HTR-8/SVneo (cell line): ENCODE data around the gene HTRA3.

Experiments
- DNase-seq: peaks from one replicate; pipeline ENCODE4 v3.0.0; 2011; ENCODE audit warnings: low spot score, mixed read lengths; ENCODE audit not compliant: insufficient read length
- FAIRE-seq: peaks from 2 replicates; lab custom pipeline; 2011; peaks lifted over from hg19 to GRCh38; lab: Jason Lieb, UNC

HTRA3 gene

GRCh38 chr4:8289956-8290700, 20.6 kb downstream of the HTRA3 start:
- DNase-seq (no peak), FAIRE-seq (no peak)

- FAIRE-seq = no peak
- no peak for DNase-seq
Observed at GRCh38 chr4:8290701-8290970, 21.1 kb downstream of the HTRA3 start.

- FAIRE-seq = no peak
- DNase-seq = no peak
Observed at GRCh38 chr4:8291036-8291682, 21.6 kb downstream of the HTRA3 start.

- DNase-seq (no peak), FAIRE-seq (no peak)
Observed at GRCh38 chr4:8291701-8292477, 22.3 kb downstream of the HTRA3 start.

- FAIRE-seq = no peak
- DNase-seq = no peak
Observed at GRCh38 chr4:8292478-8293107, 23.0 kb downstream of the HTRA3 start.

- no peak for DNase-seq
- FAIRE-seq = no peak
Observed at GRCh38 chr4:8293131-8293975, 23.8 kb downstream of the HTRA3 start.

GRCh38 chr4:8294036-8294435, 24.5 kb downstream of the HTRA3 start:
- no peak for FAIRE-seq

GRCh38 chr4:8294775-8295174, 25.2 kb downstream of the HTRA3 start:
- FAIRE-seq (peak; percentile 38), DNase-seq (no peak)

More at GRCh38 chr4:8294036-8294435, 24.5 kb downstream of the HTRA3 start:
- DNase-seq = no peak

- FAIRE-seq (no peak), DNase-seq (no peak)
Observed at GRCh38 chr4:8295471-8295870, 25.9 kb downstream of the HTRA3 start.

GRCh38 chr4:8296491-8296890, 26.9 kb downstream of the HTRA3 start:
- FAIRE-seq (no peak), DNase-seq (no peak)

GRCh38 chr4:8297141-8297601, 27.6 kb downstream of the HTRA3 start:
- no peak for FAIRE-seq
- DNase-seq = no peak

- no peak for FAIRE-seq
- no peak for DNase-seq
Observed at GRCh38 chr4:8297691-8298485, 28.3 kb downstream of the HTRA3 start.

- no peak for FAIRE-seq
- DNase-seq = no peak
Observed at GRCh38 chr4:8300832-8301231, 31.3 kb downstream of the HTRA3 start.

GRCh38 chr4:8301851-8302730, 32.5 kb downstream of the HTRA3 start:
- FAIRE-seq (no peak), DNase-seq (no peak)

GRCh38 chr4:8303081-8303480, 33.5 kb downstream of the HTRA3 start:
- DNase-seq (no peak), FAIRE-seq (no peak)

GRCh38 chr4:8303485-8304281, 34.1 kb downstream of the HTRA3 start:
- DNase-seq (peak; percentile 55), FAIRE-seq (peak; percentile 97)
